H1 (cell line): ENCODE data around the gene JOSD1. TPM values are rescaled to one million over a fixed set of nuclear protein-coding genes. Genes with fewer than 3 reads are reported as not detected.

ENCODE experiments used
- CTCF ChIA-PET: fragments of 300-600 bp; sonication (Branson Sonifier 250); formaldehyde crosslinking; loops from one replicate; lab custom pipeline; 2021; ENCODE audit not compliant: partially characterized antibody; lab: Charles Lee
- POLR2A ChIA-PET: fragments of 300-600 bp; sonication (Branson Sonifier 250); formaldehyde crosslinking; loops from one replicate; lab custom pipeline; 2021; ENCODE audit warnings: inconsistent platforms; ENCODE audit not compliant: partially characterized antibody; lab: Charles Lee
- DNase-seq, 2 experiments: peaks; one replicate each; pipeline versions ENCODE4 v3.0.0 to v3.0.0-alpha.2; 2010 to 2022; ENCODE audit warnings: low spot score in 2 of 2, low read depth in 1 of 2, mixed read lengths in 1 of 2
- FAIRE-seq: peaks from 2 replicates; lab custom pipeline; 2011; peaks lifted over from hg19 to GRCh38; lab: Jason Lieb, UNC
- H2AFZ ChIP-seq: 2 replicates; pipeline ENCODE4 v1.8.1; 2012; ENCODE audit warnings: low read length, inconsistent platforms
- H2AK5ac ChIP-seq: 2 replicates; pipeline ENCODE4 v1.6.1; 2013; ENCODE audit warnings: low read depth, low read length
- H2BK120ac ChIP-seq: replicated peaks from 2 replicates; pipeline ENCODE3; 2013; ENCODE audit warnings: low read depth, low read length, inconsistent platforms
- H2BK12ac ChIP-seq: 2 replicates; pipeline ENCODE4 v1.6.1; 2013; ENCODE audit warnings: low read depth, low read length
- H2BK15ac ChIP-seq: 2 replicates; pipeline ENCODE4 v1.6.1; 2013; ENCODE audit warnings: low read length
- H2BK20ac ChIP-seq: 2 replicates; pipeline ENCODE4 v1.6.1; 2013; ENCODE audit warnings: low read length
- H2BK5ac ChIP-seq: 2 replicates; pipeline ENCODE4 v1.6.1; 2013; ENCODE audit warnings: low read depth, low read length
- H3K14ac ChIP-seq: 2 replicates; pipeline ENCODE4 v1.6.1; 2013; ENCODE audit warnings: inconsistent platforms; ENCODE audit not compliant: insufficient read length
- H3K18ac ChIP-seq: 2 replicates; pipeline ENCODE4 v1.6.1; 2013; ENCODE audit warnings: low read length; ENCODE audit errors: extremely low read depth
- H3K23ac ChIP-seq: 2 replicates; pipeline ENCODE4 v1.6.1; 2013; ENCODE audit warnings: inconsistent platforms; ENCODE audit not compliant: insufficient read length
- H3K23me2 ChIP-seq: 2 replicates; pipeline ENCODE4 v1.6.1; 2013; ENCODE audit warnings: low read depth, low read length
- H3K27ac ChIP-seq: 2 replicates; pipeline ENCODE4 v1.6.1; 2011; ENCODE audit warnings: low read depth, low read length, inconsistent platforms
- H3K27me3 ChIP-seq, 4 experiments: replicated peaks in 1 of 4; 1 replicate in 1 of 4; 2 replicates in 3 of 4; pipeline versions ENCODE4 v1.6.1 to v1.8.1; 2011 to 2013; ENCODE audit warnings: low read length in 3 of 4, mild to moderate bottlenecking in 3 of 4, inconsistent platforms in 2 of 4, mixed read lengths in 2 of 4, moderate library complexity in 1 of 4; ENCODE audit not compliant: control insufficient read depth in 3 of 4, insufficient read depth in 3 of 4; ENCODE audit errors: extremely low read depth in 1 of 4
- H3K36me3 ChIP-seq, 4 experiments: 2 replicates each; pipeline versions ENCODE4 v1.6.1 to v1.8.1; 2011 to 2013; ENCODE audit warnings: mild to moderate bottlenecking in 4 of 4, low read length in 3 of 4, moderate library complexity in 2 of 4, control low read depth in 1 of 4, inconsistent platforms in 1 of 4; ENCODE audit not compliant: insufficient read depth in 4 of 4, control insufficient read depth in 2 of 4
- H3K4ac ChIP-seq: replicated peaks from 2 replicates; pipeline ENCODE3; 2013; ENCODE audit warnings: low read length, low read depth, mixed read lengths, inconsistent platforms; ENCODE audit not compliant: insufficient read length
- H3K4me1 ChIP-seq, 4 experiments: replicated peaks in 1 of 4; 1 replicate in 1 of 4; 2 replicates in 3 of 4; pipeline versions ENCODE4 v1.6.1 to v1.8.1; 2011 to 2013; ENCODE audit warnings: low read length in 3 of 4, inconsistent platforms in 2 of 4, mixed read lengths in 1 of 4; ENCODE audit not compliant: insufficient read depth in 4 of 4, control insufficient read depth in 3 of 4
- H3K4me2 ChIP-seq, 2 experiments: 2 replicates each; pipeline versions ENCODE4 v1.6.1 to v1.8.1; 2011 to 2013; ENCODE audit warnings: low read depth in 2 of 2, low read length in 2 of 2, control low read depth in 1 of 2, inconsistent platforms in 1 of 2, mild to moderate bottlenecking in 1 of 2; ENCODE audit not compliant: insufficient read depth in 1 of 2
- H3K4me3 ChIP-seq, 4 experiments: fragments of 200-600, 300-600 bp in 1 of 4; sonication (generic), shearing (Covaris generic), sonication (Bioruptor Twin) in 1 of 4; 2 replicates each; pipeline versions ENCODE4 v1.5.1 to v1.8.1; 2011 to 2016; ENCODE audit warnings: low read length in 4 of 4, low read depth in 3 of 4, control low read depth in 2 of 4, inconsistent platforms in 2 of 4, mild to moderate bottlenecking in 2 of 4, mixed read lengths in 1 of 4, moderate library complexity in 1 of 4; ENCODE audit not compliant: insufficient read depth in 2 of 4; ENCODE audit errors: extremely low read depth in 1 of 4
- H3K56ac ChIP-seq: replicated peaks from 2 replicates; pipeline ENCODE3; 2013; ENCODE audit warnings: low read depth, mild to moderate bottlenecking, mixed read lengths, low read length, inconsistent platforms; ENCODE audit not compliant: insufficient read length
- H3K79me1 ChIP-seq: 2 replicates; pipeline ENCODE4 v1.6.1; 2013; ENCODE audit warnings: low read depth, low read length, control low read depth
- H3K79me2 ChIP-seq, 2 experiments: 2 replicates each; pipeline versions ENCODE4 v1.6.1 to v1.8.1; 2012 to 2013; ENCODE audit warnings: low read length in 2 of 2, mild to moderate bottlenecking in 2 of 2, inconsistent platforms in 1 of 2; ENCODE audit not compliant: insufficient read depth in 2 of 2, control insufficient read depth in 1 of 2
- H3K9ac ChIP-seq, 4 experiments: replicated peaks in 1 of 4; 1 replicate in 1 of 4; 2 replicates in 3 of 4; pipeline versions ENCODE4 v1.6.1 to v1.8.1; 2011 to 2013; ENCODE audit warnings: low read depth in 3 of 4, low read length in 3 of 4, control low read depth in 2 of 4, mild to moderate bottlenecking in 2 of 4, moderate library complexity in 2 of 4, inconsistent platforms in 1 of 4; ENCODE audit errors: extremely low read depth in 1 of 4
- H3K9me3 ChIP-seq, 2 experiments: 2 replicates each; pipeline versions ENCODE4 v1.6.1 to v1.8.1; 2012 to 2013; ENCODE audit warnings: mild to moderate bottlenecking in 2 of 2, moderate library complexity in 2 of 2, control low read depth in 1 of 2, inconsistent platforms in 1 of 2, low read depth in 1 of 2, low read length in 1 of 2, mixed read lengths in 1 of 2; ENCODE audit not compliant: insufficient read depth in 2 of 2
- H4K20me1 ChIP-seq, 2 experiments: replicated peaks in 1 of 2; 2 replicates each; pipeline versions ENCODE3 to v1.8.1; 2011 to 2013; ENCODE audit warnings: inconsistent platforms in 2 of 2, low read length in 2 of 2, mild to moderate bottlenecking in 1 of 2; ENCODE audit not compliant: insufficient read depth in 2 of 2, control insufficient read depth in 1 of 2
- H4K5ac ChIP-seq: 2 replicates; pipeline ENCODE4 v1.6.1; 2013; ENCODE audit warnings: low read length, low read depth, mixed read lengths, inconsistent platforms; ENCODE audit not compliant: insufficient read length
- H4K8ac ChIP-seq: 2 replicates; pipeline ENCODE4 v1.8.0; 2013; ENCODE audit warnings: mild to moderate bottlenecking, moderate library complexity, low read length, inconsistent platforms; ENCODE audit not compliant: insufficient read depth; ENCODE audit errors: extremely low read depth
- H4K91ac ChIP-seq: replicated peaks from 2 replicates; pipeline ENCODE3; 2013; ENCODE audit warnings: low read length, mixed read lengths, inconsistent platforms; ENCODE audit not compliant: insufficient read length
- BRCA1 ChIP-seq: IDR thresholded peaks from 2 replicates; pipeline ENCODE4 v1.6.1; 2012; ENCODE audit warnings: low read depth, low read length, improper control_type of control experiment
- FOSL1 ChIP-seq: IDR thresholded peaks from 2 replicates; pipeline ENCODE4 v1.6.1; 2011; ENCODE audit warnings: mild to moderate bottlenecking, low read depth, low read length, moderate library complexity; ENCODE audit not compliant: insufficient read depth
- HDAC6 ChIP-seq: IDR thresholded peaks from one replicate; pipeline ENCODE4 v1.7.1; 2012; ENCODE audit warnings: low read depth, mild to moderate bottlenecking, inconsistent platforms, low read length, moderate library complexity
- KDM1A ChIP-seq: fragments of 200-600, 300-600 bp; sonication (generic); IDR thresholded peaks from 2 replicates; pipeline ENCODE4 v1.7.1; 2016; ENCODE audit warnings: mild to moderate bottlenecking, low read length, borderline replicate concordance
- KDM5A ChIP-seq: fragments of 200-600 bp; IDR thresholded peaks from 2 replicates; pipeline ENCODE4 v1.7.1; 2012; ENCODE audit warnings: mild to moderate bottlenecking, low read length, inconsistent platforms, mixed read lengths
- RFX5 ChIP-seq: IDR thresholded peaks from 2 replicates; pipeline ENCODE4 v1.6.1; 2011; ENCODE audit warnings: low read depth, low read length, improper control_type of control experiment, borderline replicate concordance
- SAP30 ChIP-seq: fragments of 300-600 bp; sonication (generic); IDR thresholded peaks from 2 replicates; pipeline ENCODE4 v1.7.1; 2012; ENCODE audit warnings: low read length, moderate library complexity, mild to moderate bottlenecking, inconsistent platforms; ENCODE audit not compliant: insufficient read depth, insufficient replicate concordance
- SIN3A ChIP-seq, 2 experiments: IDR thresholded peaks in 1 of 2; conservative IDR thresholded peaks in 1 of 2; 2 replicates each; pipeline ENCODE4 v1.6.1; 2011 to 2012; ENCODE audit warnings: low read length in 2 of 2, improper control_type of control experiment in 1 of 2, low read depth in 1 of 2, mild to moderate bottlenecking in 1 of 2
- SUZ12 ChIP-seq: fragments of 200-600 bp; sonication (generic); IDR thresholded peaks from 2 replicates; pipeline ENCODE4 v1.6.1; 2012; ENCODE audit warnings: mild to moderate bottlenecking, inconsistent platforms, low read length, moderate library complexity, mixed read lengths
- TAF1 ChIP-seq: IDR thresholded peaks from 2 replicates; pipeline ENCODE4 v1.6.1; 2011; ENCODE audit warnings: mild to moderate bottlenecking, low read depth, low read length
- TBP ChIP-seq: IDR thresholded peaks from 2 replicates; pipeline ENCODE4 v1.6.1; 2011; ENCODE audit warnings: low read depth, low read length, improper control_type of control experiment
- WGBS, 2 experiments: shearing (Covaris generic) in 1 of 2; methylation state at CpG; one replicate each; pipeline versions ENCODE4 v1.1.6 to v1.1.7; 2013 to 2015; ENCODE audit warnings: low lambda C conversion rate in 2 of 2, mixed read lengths in 2 of 2, inconsistent platforms in 1 of 2, low coverage in 1 of 2, missing lambda C conversion rate in 1 of 2; ENCODE audit not compliant: insufficient replicate concordance in 2 of 2, insufficient coverage in 1 of 2, insufficient read length in 1 of 2; ENCODE audit errors: extremely low coverage in 1 of 2, missing lambda C conversion rate in 1 of 2; 5-methylcytosine and 5-hydroxymethylcytosine counted together
- polyA plus RNA-seq, 7 experiments: library from polyadenylated mRNA; depleted of rRNA in 3 of 7; stranded (reverse) in 5 of 7; unstranded in 2 of 7; fragments of >200 nt in 5 of 7; fragments of 200-250 nt in 2 of 7; gene quantifications; 1 replicate in 5 of 7; 2 replicates in 1 of 7; 4 replicates in 1 of 7; pipeline versions ENCODE4 v1.2.1 to v1.2.3, GENCODE V29; 2011 to 2013; ENCODE audit warnings: missing spikeins in 2 of 7, mixed read lengths in 2 of 7
- total RNA-seq: library from RNA; stranded (reverse); fragmentation: NEBNext Ultra II Directional; extraction: Animal tissue kit (Norgen Biotek cat#: 25700); gene quantifications from 2 replicates; pipeline ENCODE4 v1.2.1, GENCODE V29; 2021
- TF ChIP-seq, protein P1 (sequence below): IDR thresholded peaks from 2 replicates; pipeline ENCODE4 v1.6.1; 2012; ENCODE audit warnings: low read length, inconsistent platforms

JOSD1 gene
- total and polyA plus RNA-seq, 2 of the 8 experiments (the other 6 are each of a cell fraction or from before 2014, with no cell fraction given) = 18.4 to 20.2 TPM

DNA sequence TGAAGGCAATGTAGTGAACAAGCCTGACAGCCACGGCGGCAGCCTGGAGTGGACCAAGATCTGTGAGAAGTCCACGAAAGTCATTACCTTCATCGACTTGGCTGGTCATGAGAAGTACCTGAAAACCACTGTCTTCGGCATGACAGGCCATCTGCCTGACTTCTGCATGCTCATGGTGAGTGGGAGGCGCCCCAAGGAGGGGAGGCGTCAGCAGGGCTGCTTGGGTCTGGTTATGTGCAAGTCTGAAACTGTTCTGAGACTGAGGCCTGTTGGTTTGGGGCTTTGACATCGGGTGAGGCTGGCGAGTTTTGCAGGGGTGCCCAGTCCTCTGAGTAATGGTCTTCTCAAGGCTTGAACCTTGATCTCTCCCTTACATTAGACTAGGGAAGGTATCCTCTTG, 16.1 kb upstream of the JOSD1 start:
- Histone ChIP-seq H4K91ac (peak overlapping the region; percentile 66), H2AK5ac (no peak overlapping the region), H2BK12ac (0 out of 2 replicates have a peak overlapping the region, but pooled peaks have one; percentile 6), H2BK15ac (no peak overlapping the region), H3K23me2 (no peaks in the 10 kb centered on the region), H3K27me3 (no peaks in the 10 kb centered on the region), H3K4ac (no peak overlapping the region), H4K8ac (no peak overlapping the region), H4K5ac (peak overlapping the region; percentile 32), H2BK120ac (no peak overlapping the region), H2BK20ac (no peak overlapping the region), H3K14ac (no peak overlapping the region), H3K79me2 (peaks cover 3 to 41% of the 10 kb centered on the region in 2 experiments), H3K36me3 (peaks cover 4 to 45% (median 21%) of the 10 kb centered on the region in 4 experiments; a peak in 6 of 8 replicates), H3K4me2 (no peak overlapping the region), H3K4me3 (no peak overlapping the region), H2AFZ (no peak overlapping the region), H4K20me1 (peaks cover 3 to 26% of the 10 kb centered on the region in 2 experiments), H3K27ac (peak overlapping the region; percentile 15; the same call in 1 of the 2 replicates), H3K23ac (no peak overlapping the region), H3K18ac (no peak overlapping the region), H2BK5ac (peak overlapping the region; percentile 73), H3K4me1 (peaks cover 4 to 10% (median 6%) of the 10 kb centered on the region in 4 experiments), H3K79me1 (peaks cover 20% of the 10 kb centered on the region), H3K56ac (no peak overlapping the region), H3K9ac (no peak overlapping the region), H3K9me3 (no peaks in the 10 kb centered on the region)
- FAIRE-seq = no peak
- ChIA-PET POLR2A (interaction anchor here (1.5 to 5.1 kb wide), 4 partner anchors 10 to 34 kb away, joined by 6 to 39 read pairs (median 7); partner anchors contain the start of genes GTPBP1 and TOMM22), CTCF (interaction anchor here (3.2 to 10.8 kb wide), 3 partner anchors 9 to 18 kb away, joined by 26 to 116 read pairs (median 26); no protein-coding TSS in a partner anchor)
- DNase-seq = no peak
- 87% methylated on average over 9 of the region's 9 CpGs; no CpG with 5 or more reads in 1 of the 2 experiments for WGBS, 2 experiments
- TF ChIP-seq, protein P1, sequence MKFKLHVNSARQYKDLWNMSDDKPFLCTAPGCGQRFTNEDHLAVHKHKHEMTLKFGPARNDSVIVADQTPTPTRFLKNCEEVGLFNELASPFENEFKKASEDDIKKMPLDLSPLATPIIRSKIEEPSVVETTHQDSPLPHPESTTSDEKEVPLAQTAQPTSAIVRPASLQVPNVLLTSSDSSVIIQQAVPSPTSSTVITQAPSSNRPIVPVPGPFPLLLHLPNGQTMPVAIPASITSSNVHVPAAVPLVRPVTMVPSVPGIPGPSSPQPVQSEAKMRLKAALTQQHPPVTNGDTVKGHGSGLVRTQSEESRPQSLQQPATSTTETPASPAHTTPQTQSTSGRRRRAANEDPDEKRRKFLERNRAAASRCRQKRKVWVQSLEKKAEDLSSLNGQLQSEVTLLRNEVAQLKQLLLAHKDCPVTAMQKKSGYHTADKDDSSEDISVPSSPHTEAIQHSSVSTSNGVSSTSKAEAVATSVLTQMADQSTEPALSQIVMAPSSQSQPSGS = no peak
- TF ChIP-seq RFX5 (no peak), FOSL1 (no peak), TAF1 (no peak), HDAC6 (no peak), KDM5A (no peak), BRCA1 (no peak), KDM1A (no peak), SAP30 (no peak), SIN3A (conservative IDR thresholded peaks at IDR 0.05 in 1 of 2, IDR thresholded peaks at IDR 0.05 in 1 of 2; ENCODE audit: low read depth in 1 of 2, low read length in 2 of 2) (no peak), TBP (no peak), SUZ12 (no peak)
